NCI-H82 treated with DMSO at 0.1 percent for 48 hours (cell line): Measurements from ENCODE around the gene LINGO3.
A peak's percentile ranks its signal among the peaks of the same experiment; 100 is the strongest.

Experiments used
- DNase-seq: peaks from one replicate; lab custom pipeline; 2025; ENCODE audit not compliant: unreplicated experiment; lab: John Stamatoyannopoulos, UW

Gene LINGO3

DNA sequence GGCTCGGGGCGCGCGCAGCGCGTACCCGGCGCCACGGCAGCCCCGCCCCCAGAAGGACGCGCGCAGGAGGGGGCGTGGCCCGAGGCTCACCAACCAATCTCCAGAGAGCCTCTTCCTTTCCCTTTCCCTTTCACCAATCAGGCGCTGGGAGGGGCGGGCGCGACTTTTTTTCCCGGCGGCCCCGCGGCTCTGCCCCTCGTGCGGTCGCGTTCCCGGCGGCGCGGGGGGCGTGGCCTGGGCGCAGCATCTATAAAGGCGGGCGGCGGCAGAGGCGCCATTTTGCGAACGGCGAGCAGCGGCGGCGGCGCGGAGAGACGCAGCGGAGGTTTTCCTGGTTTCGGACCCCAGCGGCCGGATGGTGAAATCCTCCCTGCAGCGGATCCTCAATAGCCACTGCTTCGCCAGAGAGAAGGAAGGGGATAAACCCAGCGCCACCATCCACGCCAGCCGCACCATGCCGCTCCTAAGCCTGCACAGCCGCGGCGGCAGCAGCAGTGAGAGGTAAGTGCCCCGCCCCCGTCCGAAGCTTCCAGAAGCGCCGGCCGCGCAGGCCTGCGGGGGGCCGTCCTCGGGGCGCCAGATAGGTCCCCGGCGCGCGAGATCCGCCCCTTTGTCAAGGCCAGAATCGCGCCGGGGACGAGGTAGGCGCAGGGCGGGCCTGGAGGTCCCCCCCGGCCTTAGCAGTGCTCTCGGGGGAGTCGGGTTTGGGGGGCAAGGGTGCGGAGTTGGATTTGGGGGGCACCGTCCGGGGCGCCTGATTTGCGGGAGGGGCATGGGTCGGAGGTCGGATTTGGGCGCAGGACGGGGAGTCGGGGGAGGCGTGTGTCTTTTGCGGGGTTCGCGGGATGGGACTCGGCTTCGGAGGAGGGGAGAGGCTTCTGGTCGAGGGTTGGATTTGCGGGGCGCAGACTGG is 38.5 kb downstream of the LINGO3 start:
- DNase-seq, result peak; percentile 84

DNA sequence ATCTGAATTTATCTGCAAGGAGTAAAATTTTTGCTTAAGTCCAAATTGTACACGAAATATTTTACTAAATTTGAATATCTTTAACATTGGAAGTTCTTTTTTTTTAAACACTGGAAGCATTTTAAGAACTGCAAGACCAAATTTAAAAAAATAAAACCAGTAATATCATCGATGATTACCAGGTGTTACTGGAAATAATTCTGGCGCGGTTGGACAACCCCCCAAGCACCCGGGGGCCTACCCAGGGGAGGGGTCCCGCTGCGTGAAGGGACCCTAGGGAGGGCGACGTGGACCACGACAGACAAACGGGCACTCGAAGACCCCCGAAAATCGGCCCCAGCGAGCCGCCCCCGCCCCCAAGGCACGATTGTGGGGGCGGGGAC is 39.1 kb downstream of the LINGO3 start:
- DNase-seq, result no peak

DNA sequence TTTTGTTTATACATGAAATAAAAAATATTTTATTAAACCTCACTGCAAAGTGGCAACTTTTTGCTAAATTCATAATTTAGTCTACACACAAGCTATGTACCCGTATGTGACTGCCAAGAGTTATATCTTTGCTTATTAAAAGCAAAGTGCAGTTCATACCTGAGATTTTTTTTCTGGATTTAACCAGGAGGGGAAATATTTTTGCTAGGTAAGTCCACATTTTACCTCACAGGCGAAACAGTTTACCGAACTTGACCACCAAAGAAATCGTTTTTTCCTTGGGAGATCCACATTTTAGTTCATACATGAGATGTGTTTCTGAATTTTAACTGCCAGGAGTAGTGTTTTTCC is 39.5 kb downstream of the LINGO3 start:
- no peak for DNase-seq

DNA sequence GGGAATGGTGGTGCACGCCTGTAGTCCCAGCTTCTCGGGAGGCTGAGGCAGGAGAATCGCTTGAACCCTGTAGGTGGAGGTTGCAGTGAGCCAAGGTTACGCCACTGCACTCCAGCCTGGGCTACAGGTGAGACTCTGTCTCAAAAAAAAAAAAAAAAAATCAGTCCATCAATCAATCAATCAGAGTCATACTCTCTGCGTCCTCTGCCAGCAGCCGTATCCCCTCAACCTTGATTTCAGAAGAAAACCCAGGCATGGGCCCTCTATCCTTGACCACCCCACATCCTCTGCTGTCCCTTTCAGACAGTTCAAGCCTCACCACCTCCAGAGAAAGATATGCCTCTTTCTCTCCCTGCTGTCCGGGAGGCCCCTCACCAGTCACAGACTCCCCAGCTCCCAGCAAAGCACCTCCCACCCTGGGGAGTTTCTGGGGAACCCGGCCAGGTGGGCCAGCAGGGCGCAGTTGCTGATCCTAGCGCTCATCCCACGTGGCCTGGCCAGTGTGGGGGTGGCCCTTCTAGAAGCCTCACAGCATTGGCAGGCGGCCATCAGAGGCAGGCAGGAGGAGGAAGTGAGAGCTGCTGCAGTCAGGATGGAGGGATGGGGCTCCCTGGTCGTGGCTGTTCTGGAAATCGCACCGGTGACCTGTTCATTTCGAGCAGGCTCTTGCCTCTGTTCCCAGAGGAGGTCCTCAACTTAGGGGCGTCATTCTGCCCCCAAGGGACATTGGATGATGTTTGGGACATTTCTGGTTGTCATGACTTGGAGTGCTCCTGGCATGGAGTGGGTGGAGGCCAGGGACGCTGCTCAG is 41.6 kb downstream of the LINGO3 start:
- DNase-seq, result no peak

DNA sequence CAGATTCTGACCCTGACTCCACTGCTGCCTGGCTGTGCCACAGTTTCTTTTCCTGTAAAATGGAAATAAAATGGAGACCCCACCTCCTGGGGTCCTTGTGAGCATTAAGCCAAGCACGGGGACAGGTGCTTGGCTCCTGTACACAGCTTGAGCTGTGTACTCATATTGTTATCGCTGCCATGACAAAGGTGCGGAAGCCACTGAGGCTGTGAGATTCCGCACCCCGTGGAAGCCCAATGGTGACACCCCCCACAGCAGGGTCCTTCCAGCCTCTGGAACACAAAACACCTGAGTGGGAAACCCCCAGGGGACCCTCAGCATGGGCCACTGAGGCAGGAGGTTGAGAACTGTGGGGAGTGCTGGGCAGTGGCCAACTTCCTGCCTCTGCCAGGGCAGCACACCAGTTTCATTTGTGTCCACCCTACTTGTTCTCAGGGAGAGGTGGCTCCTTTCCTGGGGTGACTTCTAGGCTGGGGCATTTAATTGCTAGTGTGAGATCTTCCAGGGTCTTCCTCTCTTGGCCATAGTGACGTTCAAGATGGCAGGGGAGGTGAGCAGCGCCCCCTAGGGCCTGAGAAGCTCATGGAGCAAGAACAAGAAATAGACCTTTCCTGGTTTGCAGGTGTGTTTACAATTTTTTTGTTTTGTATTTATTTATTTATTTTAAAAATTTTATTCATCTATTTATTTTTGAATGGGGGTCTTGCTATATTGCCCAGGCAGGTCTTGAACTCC is 46.3 kb downstream of the LINGO3 start:
- no peak for DNase-seq

DNA sequence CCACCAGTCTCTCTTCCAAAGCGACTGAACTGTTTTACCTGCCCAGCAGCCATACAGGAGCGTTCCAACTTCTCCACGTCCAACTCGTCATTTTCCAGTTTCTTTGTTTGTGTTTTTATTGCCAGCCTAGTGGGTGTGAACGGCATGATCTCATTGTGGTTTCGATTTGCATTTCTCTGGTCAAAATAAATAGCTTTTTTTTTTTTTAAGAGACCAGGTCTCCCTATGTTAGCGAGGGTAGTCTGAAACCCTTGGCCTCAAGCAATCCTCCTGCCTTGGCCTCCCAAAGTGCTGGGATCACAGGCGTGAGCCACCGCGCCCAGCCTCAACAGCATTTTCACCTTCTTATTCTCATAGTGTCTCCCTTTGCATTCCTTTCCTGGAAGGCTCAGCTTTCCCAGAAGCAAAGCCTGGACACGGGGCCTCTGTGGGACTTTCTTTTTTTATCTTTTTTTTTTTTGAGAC is 47.6 kb downstream of the LINGO3 start:
- DNase-seq, result no peak

DNA sequence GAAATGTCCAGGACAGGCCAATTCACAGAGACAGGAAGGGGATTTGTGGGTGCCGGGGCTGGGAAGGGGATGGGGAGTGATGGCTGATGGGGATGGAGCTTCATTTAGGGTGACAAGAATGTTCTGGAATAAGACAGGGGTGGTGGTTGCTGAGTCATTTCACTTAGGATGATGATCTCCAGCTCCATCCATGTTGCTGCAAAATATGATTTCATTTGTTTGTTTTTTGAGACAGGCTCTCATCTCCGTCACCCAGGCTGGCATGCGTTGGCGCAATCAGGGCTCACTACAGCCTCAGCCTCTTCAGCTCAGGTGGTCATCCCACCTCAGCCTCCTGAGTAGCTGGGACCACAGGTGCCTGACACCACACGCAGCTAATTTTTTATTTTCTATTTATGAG is 48.6 kb downstream of the LINGO3 start:
- no peak for DNase-seq
